OCI-LY1 (cell line): Measurements from ENCODE around the gene UBL3.

ENCODE experiments used
- H2AFZ ChIP-seq: fragments of 200-600 bp; sonication (generic), shearing (Covaris generic); 2 replicates; pipeline ENCODE4 v1.6.0; 2014; ENCODE audit warnings: antibody characterized with exemption, mild to moderate bottlenecking, low read length
- H3F3A ChIP-seq: fragments of 200-600 bp; sonication (generic), shearing (Covaris generic); 2 replicates; pipeline ENCODE4 v1.6.0; 2014; ENCODE audit warnings: mild to moderate bottlenecking, antibody characterized with exemption, low read length, moderate library complexity; ENCODE audit not compliant: insufficient read depth
- H3K27ac ChIP-seq: fragments of 200-600 bp; sonication (generic); 2 replicates; pipeline ENCODE4 v1.5.1; 2014; ENCODE audit warnings: low read length, mixed run types, mild to moderate bottlenecking, low read depth; ENCODE audit not compliant: poor library complexity, severe bottlenecking
- H3K27me3 ChIP-seq: fragments of 200-600 bp; sonication (generic); 2 replicates; pipeline ENCODE4 v1.6.0; 2014; ENCODE audit warnings: antibody characterized with exemption, mild to moderate bottlenecking, low read length, moderate library complexity; ENCODE audit not compliant: insufficient read depth
- H3K36me3 ChIP-seq: fragments of 200-600 bp; sonication (generic); 2 replicates; pipeline ENCODE4 v1.6.1; 2014; ENCODE audit warnings: mild to moderate bottlenecking, antibody characterized with exemption, low read length, moderate library complexity, mixed read lengths; ENCODE audit not compliant: insufficient read depth
- H3K4me1 ChIP-seq: fragments of 200-600 bp; sonication (generic); 2 replicates; pipeline ENCODE4 v1.5.1; 2014; ENCODE audit warnings: mild to moderate bottlenecking, low read length, moderate library complexity; ENCODE audit not compliant: insufficient read depth, severe bottlenecking
- H3K4me2 ChIP-seq: fragments of 200-600 bp; sonication (generic), shearing (Covaris generic); 2 replicates; pipeline ENCODE4 v1.6.1; 2014; ENCODE audit warnings: low read length
- H3K4me3 ChIP-seq: fragments of 200-600 bp; sonication (generic); 2 replicates; pipeline ENCODE4 v1.5.1; 2014; ENCODE audit warnings: low read length, low read depth, mild to moderate bottlenecking, mixed read lengths; ENCODE audit not compliant: poor library complexity, severe bottlenecking
- H3K79me2 ChIP-seq: fragments of 200-600 bp; shearing (Covaris generic); 2 replicates; pipeline ENCODE4 v1.6.1; 2016; ENCODE audit warnings: mixed run types, low read length, mixed read lengths; ENCODE audit not compliant: insufficient read depth
- H3K9ac ChIP-seq: fragments of 200-600 bp; sonication (generic), shearing (Covaris generic); 2 replicates; pipeline ENCODE4 v1.6.1; 2014; ENCODE audit warnings: mild to moderate bottlenecking, low read length, mixed read lengths
- H3K9me2 ChIP-seq: fragments of 200-600 bp; sonication (generic), shearing (Covaris generic); 2 replicates; pipeline ENCODE4 v1.6.1; 2014; ENCODE audit warnings: low read depth, mild to moderate bottlenecking, low read length, mixed read lengths
- H3K9me3 ChIP-seq: fragments of 200-600 bp; shearing (Covaris generic); 2 replicates; pipeline ENCODE4 v1.6.1; 2014; ENCODE audit warnings: low read length, mixed read lengths
- H4K20me1 ChIP-seq: fragments of 200-600 bp; sonication (generic), shearing (Covaris generic); 2 replicates; pipeline ENCODE4 v1.6.0; 2016; ENCODE audit warnings: mild to moderate bottlenecking, low read length; ENCODE audit not compliant: insufficient read depth
- CTCF ChIP-seq: fragments of 200-600 bp; sonication (generic), shearing (Covaris generic); IDR thresholded peaks from 2 replicates; pipeline ENCODE4 v1.5.1; 2017; ENCODE audit warnings: mild to moderate bottlenecking, antibody characterized with exemption, low read length, moderate library complexity, mixed read lengths
- EZH2 ChIP-seq: fragments of 200-600 bp; sonication (generic), shearing (Covaris generic); IDR thresholded peaks from 2 replicates; pipeline ENCODE4 v1.8.0; 2017; ENCODE audit warnings: borderline replicate concordance, mixed run types, mild to moderate bottlenecking, antibody characterized with exemption, low read length, moderate library complexity, mixed read lengths

Gene UBL3

GRCh38 chr13:29817604-29818378 lies 32.6 kb downstream of the UBL3 start:
- TF ChIP-seq EZH2 (no peak), CTCF (no peak)
- H2AFZ ChIP-seq = no peak overlapping the region
- no peak overlapping the region for H3K9ac ChIP-seq
- H3K79me2 ChIP-seq = no peaks in the 10 kb centered on the region
- H3K9me2 ChIP-seq = no peaks in the 10 kb centered on the region
- no peaks in the 10 kb centered on the region for H3F3A ChIP-seq
- H3K9me3 ChIP-seq = no peaks in the 10 kb centered on the region
- H3K4me2 ChIP-seq = no peak overlapping the region
- H3K4me1 ChIP-seq = no peaks in the 10 kb centered on the region
- no peak overlapping the region for H3K4me3 ChIP-seq
- no peaks in the 10 kb centered on the region for H3K36me3 ChIP-seq
- no peaks in the 10 kb centered on the region for H3K27me3 ChIP-seq
- no peaks in the 10 kb centered on the region for H4K20me1 ChIP-seq
- no peak overlapping the region for H3K27ac ChIP-seq

- H3K4me1 ChIP-seq = no peaks in the 10 kb centered on the region
- no peaks in the 10 kb centered on the region for H3K36me3 ChIP-seq
- TF ChIP-seq CTCF (no peak), EZH2 (no peak)
- H3K9me2 ChIP-seq = no peaks in the 10 kb centered on the region
- H3K79me2 ChIP-seq = no peaks in the 10 kb centered on the region
- no peaks in the 10 kb centered on the region for H3K27me3 ChIP-seq
- no peak overlapping the region for H3K27ac ChIP-seq
- H4K20me1 ChIP-seq = no peaks in the 10 kb centered on the region
- no peak overlapping the region for H3K4me3 ChIP-seq
- no peak overlapping the region for H3K4me2 ChIP-seq
- no peak overlapping the region for H2AFZ ChIP-seq
- no peaks in the 10 kb centered on the region for H3F3A ChIP-seq
- no peak overlapping the region for H3K9ac ChIP-seq
- H3K9me3 ChIP-seq = no peaks in the 10 kb centered on the region
Measured at GRCh38 chr13:29816715-29817114, 33.7 kb downstream of the UBL3 start.

- no peaks in the 10 kb centered on the region for H3K9me2 ChIP-seq
- H3K9ac ChIP-seq = no peak overlapping the region
- no peaks in the 10 kb centered on the region for H4K20me1 ChIP-seq
- H3K4me2 ChIP-seq = no peak overlapping the region
- no peak overlapping the region for H3K27ac ChIP-seq
- no peaks in the 10 kb centered on the region for H3F3A ChIP-seq
- no peak overlapping the region for H2AFZ ChIP-seq
- no peaks in the 10 kb centered on the region for H3K27me3 ChIP-seq
- H3K9me3 ChIP-seq = no peaks in the 10 kb centered on the region
- no peaks in the 10 kb centered on the region for H3K36me3 ChIP-seq
- no peaks in the 10 kb centered on the region for H3K79me2 ChIP-seq
- no peak overlapping the region for H3K4me3 ChIP-seq
- no peaks in the 10 kb centered on the region for H3K4me1 ChIP-seq
- TF ChIP-seq EZH2 = no peak
- TF ChIP-seq CTCF = no peak
Measured at GRCh38 chr13:29815336-29815735, 35.1 kb downstream of the UBL3 start.
